Vagina (tissue), 2 donors: ENCODE results near the gene CAPN9. TPM values are rescaled to one million over a fixed set of nuclear protein-coding genes. Genes with fewer than 3 reads are reported as not detected.
"Not testable (repeated sequence)": the region's sequence is repeated elsewhere in the genome, so short reads cannot be mapped to it uniquely, and the experiment has no call there.

Experiments used
- DNase-seq, 2 donors: peaks; one replicate each; pipeline ENCODE4 v3.0.0-alpha.2; 2017; ENCODE audit errors: extremely low spot score in 2 of 2
- H3K27ac ChIP-seq: fragments of 200-600 bp; sonication (generic); one replicate; pipeline ENCODE4 v1.5.1; 2019
- H3K27me3 ChIP-seq: fragments of 200-600 bp; sonication (generic); one replicate; pipeline ENCODE4 v1.5.1; 2019
- H3K36me3 ChIP-seq, 2 donors: fragments of 200-600 bp; sonication (generic); one replicate each; pipeline ENCODE4 v1.5.1; 2017 to 2019
- H3K4me1 ChIP-seq: fragments of 200-600 bp; sonication (generic); one replicate; pipeline ENCODE4 v1.5.1; 2019
- H3K4me3 ChIP-seq, 2 donors: fragments of 200-600 bp; sonication (generic); 1 replicate in 1 of 2; 2 replicates in 1 of 2; pipeline ENCODE4 v1.5.1; 2016 to 2019
- H3K9me3 ChIP-seq: fragments of 200-600 bp; sonication (generic); one replicate; pipeline ENCODE4 v1.5.1; 2019
- POLR2A ChIP-seq, 2 donors: fragments of 450-650 bp; IDR thresholded peaks; one replicate each; pipeline ENCODE4 v1.6.1; 2017; ENCODE audit warnings: antibody characterized with exemption in 2 of 2, mild to moderate bottlenecking in 2 of 2, moderate library complexity in 2 of 2
- POLR2AphosphoS5 ChIP-seq, 2 donors: sonication (generic); formaldehyde crosslinking; IDR thresholded peaks; one replicate each; pipeline ENCODE4 v1.9.0; 2017; ENCODE audit warnings: antibody characterized with exemption in 2 of 2, mild to moderate bottlenecking in 2 of 2, low read depth in 1 of 2; ENCODE audit not compliant: insufficient read depth in 1 of 2
- intact Hi-C: fragments of 100-400 bp; cut with DNase I; formaldehyde crosslinking; loops from one replicate; pipeline ENCODE4 v1.15.1; 2023
- total RNA-seq: library from RNA; depleted of rRNA; stranded (reverse); fragments of >200 nt; gene quantifications from one replicate; pipeline ENCODE4 v1.2.3, GENCODE V29; 2016
- TF ChIP-seq, protein P1 (sequence below), 3 experiments: fragments of 450-650 bp in 2 of 3; fragments of 200-600 bp in 1 of 3; sonication (generic) in 1 of 3; IDR thresholded peaks; one replicate each; pipeline ENCODE4 v1.5.1; 2017 to 2019; ENCODE audit warnings: antibody characterized with exemption in 3 of 3, mild to moderate bottlenecking in 2 of 3, moderate library complexity in 2 of 3

Gene CAPN9
- total RNA-seq = not detected

DNA sequence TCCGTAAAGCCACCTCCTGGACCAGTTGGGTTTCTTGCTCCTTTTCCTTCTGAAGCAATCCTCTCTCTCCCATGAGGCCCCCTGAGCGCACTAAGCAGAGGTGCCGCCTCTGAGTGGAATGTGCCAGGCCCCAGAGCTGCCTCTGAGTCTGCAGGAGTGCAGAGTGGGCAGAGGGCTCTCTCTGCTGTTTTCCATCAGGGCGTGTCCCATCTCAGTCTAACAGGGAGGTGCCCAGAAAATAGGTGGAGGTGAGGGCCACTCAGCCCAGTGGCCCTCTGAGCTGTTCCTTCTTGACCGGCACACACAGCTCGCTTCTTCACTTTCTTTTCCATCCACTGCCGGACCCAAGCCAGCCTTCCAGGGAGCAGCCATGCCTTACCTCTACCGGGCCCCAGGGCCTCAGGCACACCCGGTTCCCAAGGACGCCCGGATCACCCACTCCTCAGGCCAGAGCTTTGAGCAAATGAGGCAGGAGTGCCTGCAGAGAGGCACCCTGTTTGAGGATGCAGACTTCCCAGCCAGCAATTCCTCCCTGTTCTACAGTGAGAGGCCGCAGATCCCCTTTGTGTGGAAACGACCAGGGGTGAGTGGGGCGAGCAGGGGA, at the start of gene CAPN9:
Gene CAPN9, plus strand, starts transcription at position 262 of the 604 bp plus-strand sequence. Its CDS starts 109 bp downstream, at position 371.
- intact Hi-C loops = loop anchor here (5.0 kb wide), 1 partner anchor 2000 kb away; no protein-coding TSS in a partner anchor
- Histone ChIP-seq H3K27ac (no peak within 1 kb of the TSS), H3K9me3 (no peaks in the 10 kb centered on the region), H3K4me3 (no peak within 1 kb of the TSS), H3K4me1 (no peaks in the 10 kb centered on the region), H3K36me3 (no peaks in the 10 kb centered on the region), H3K27me3 (no peaks in the 10 kb centered on the region)
- TF ChIP-seq POLR2A (IDR thresholded peaks at IDR 0.05) = no peak
- TF ChIP-seq POLR2AphosphoS5 (IDR thresholded peaks at IDR 0.05; ENCODE audit: insufficient read depth in 1 of 2, low read depth in 1 of 2) = no peak
- TF ChIP-seq, protein P1, sequence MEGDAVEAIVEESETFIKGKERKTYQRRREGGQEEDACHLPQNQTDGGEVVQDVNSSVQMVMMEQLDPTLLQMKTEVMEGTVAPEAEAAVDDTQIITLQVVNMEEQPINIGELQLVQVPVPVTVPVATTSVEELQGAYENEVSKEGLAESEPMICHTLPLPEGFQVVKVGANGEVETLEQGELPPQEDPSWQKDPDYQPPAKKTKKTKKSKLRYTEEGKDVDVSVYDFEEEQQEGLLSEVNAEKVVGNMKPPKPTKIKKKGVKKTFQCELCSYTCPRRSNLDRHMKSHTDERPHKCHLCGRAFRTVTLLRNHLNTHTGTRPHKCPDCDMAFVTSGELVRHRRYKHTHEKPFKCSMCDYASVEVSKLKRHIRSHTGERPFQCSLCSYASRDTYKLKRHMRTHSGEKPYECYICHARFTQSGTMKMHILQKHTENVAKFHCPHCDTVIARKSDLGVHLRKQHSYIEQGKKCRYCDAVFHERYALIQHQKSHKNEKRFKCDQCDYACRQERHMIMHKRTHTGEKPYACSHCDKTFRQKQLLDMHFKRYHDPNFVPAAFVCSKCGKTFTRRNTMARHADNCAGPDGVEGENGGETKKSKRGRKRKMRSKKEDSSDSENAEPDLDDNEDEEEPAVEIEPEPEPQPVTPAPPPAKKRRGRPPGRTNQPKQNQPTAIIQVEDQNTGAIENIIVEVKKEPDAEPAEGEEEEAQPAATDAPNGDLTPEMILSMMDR (IDR thresholded peaks at IDR 0.05) = no peak
- DNase-seq = no peak

DNA sequence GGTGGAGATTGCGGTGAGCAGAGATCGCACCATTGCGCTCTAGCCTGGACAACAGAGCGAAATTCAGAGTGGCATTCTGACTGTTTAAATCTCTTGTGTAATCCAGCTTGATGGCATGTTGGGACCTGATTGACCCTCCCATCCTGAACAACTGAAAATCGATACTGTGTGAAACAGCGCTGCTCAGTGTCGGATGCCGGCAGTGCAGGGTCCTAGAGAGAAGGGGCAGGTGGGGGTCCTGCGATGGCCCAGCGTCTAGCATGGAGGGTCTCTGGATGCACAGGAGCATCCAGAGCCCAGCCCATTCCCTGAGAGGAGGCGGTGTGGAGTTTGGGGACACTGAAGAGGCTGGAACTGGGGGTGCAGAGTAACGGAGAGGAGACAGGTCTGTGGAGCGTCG, 49.1 kb upstream of the CAPN9 start:
- Histone ChIP-seq H3K9me3 (no peaks in the 10 kb centered on the region), H3K36me3 (peaks cover 0 to 13% of the 10 kb centered on the region in 2 donors), H3K27me3 (no peaks in the 10 kb centered on the region), H3K4me3 (no peak overlapping the region), H3K27ac (no peak overlapping the region), H3K4me1 (no peaks in the 10 kb centered on the region)
- DNase-seq = no peak
- intact Hi-C loops = no loop called here
- no peak for TF ChIP-seq POLR2A (IDR thresholded peaks at IDR 0.05)

- intact Hi-C loops, H3K9me3 ChIP-seq, H3K36me3 ChIP-seq, H3K27ac ChIP-seq, H3K4me3 ChIP-seq, DNase-seq, H3K4me1 ChIP-seq, H3K27me3 ChIP-seq: not testable (repeated sequence)
Measured at GRCh38 chr1:230698964-230699363, 48.2 kb upstream of the CAPN9 start.

DNA sequence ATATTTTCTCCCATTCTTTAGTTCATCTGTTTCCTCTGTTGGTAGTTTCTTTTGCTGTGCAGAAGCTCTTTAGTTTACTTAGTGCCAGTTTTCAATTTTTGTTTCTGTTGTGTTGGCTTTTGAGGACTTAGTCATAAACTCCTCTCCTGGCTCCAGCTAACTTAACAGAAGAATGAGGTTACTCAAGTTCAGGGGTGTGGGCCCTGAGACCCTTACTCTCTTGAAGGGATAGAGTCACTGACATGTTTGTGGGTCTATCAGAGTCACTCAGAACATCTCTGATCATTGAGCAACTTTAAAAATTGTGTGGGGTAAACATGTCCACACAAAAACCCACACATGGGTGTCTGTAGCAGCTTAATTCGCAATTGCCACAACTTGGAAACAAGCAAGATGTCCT, 47.5 kb upstream of the CAPN9 start:
- H3K36me3 ChIP-seq = no peaks in the 10 kb centered on the region
- no peaks in the 10 kb centered on the region for H3K9me3 ChIP-seq
- no peaks in the 10 kb centered on the region for H3K27me3 ChIP-seq
- intact Hi-C loops = no loop called here
- H3K27ac ChIP-seq = no peak overlapping the region
- no peak for DNase-seq
- H3K4me1 ChIP-seq = no peaks in the 10 kb centered on the region
- TF ChIP-seq POLR2AphosphoS5 (IDR thresholded peaks at IDR 0.05; ENCODE audit: insufficient read depth in 1 of 2, low read depth in 1 of 2) (no peak), POLR2A (IDR thresholded peaks at IDR 0.05) (no peak)
- TF ChIP-seq, protein P1 (IDR thresholded peaks at IDR 0.05) = no peak
- no peak overlapping the region for H3K4me3 ChIP-seq

- Histone ChIP-seq H3K4me3 (no peak overlapping the region), H3K27ac (no peak overlapping the region), H3K9me3 (no peaks in the 10 kb centered on the region), H3K27me3 (no peaks in the 10 kb centered on the region), H3K4me1 (no peaks in the 10 kb centered on the region), H3K36me3 (no peaks in the 10 kb centered on the region)
- TF ChIP-seq POLR2A (IDR thresholded peaks at IDR 0.05) = no peak
- no peak for TF ChIP-seq POLR2AphosphoS5 (IDR thresholded peaks at IDR 0.05; ENCODE audit: insufficient read depth in 1 of 2, low read depth in 1 of 2)
- TF ChIP-seq, protein P1 (IDR thresholded peaks at IDR 0.05) = no peak
- DNase-seq = no peak
- intact Hi-C loops = no loop called here
Measured at GRCh38 chr1:230700132-230700531, 47.1 kb upstream of the CAPN9 start.

- H3K4me3 ChIP-seq = no peak overlapping the region
- no peaks in the 10 kb centered on the region for H3K4me1 ChIP-seq
- intact Hi-C loops = no loop called here
- TF ChIP-seq POLR2A (IDR thresholded peaks at IDR 0.05) = no peak
- TF ChIP-seq, protein P1 (IDR thresholded peaks at IDR 0.05) = no peak
- H3K27ac ChIP-seq = no peak overlapping the region
- no peaks in the 10 kb centered on the region for H3K9me3 ChIP-seq
- no peaks in the 10 kb centered on the region for H3K36me3 ChIP-seq
- DNase-seq = no peak
- H3K27me3 ChIP-seq = no peaks in the 10 kb centered on the region
Measured at GRCh38 chr1:230701434-230701833, 45.8 kb upstream of the CAPN9 start.
